NCI-H1105 (cell line): ENCODE data around the gene LRCH4.

ENCODE experiments used
- DNase-seq: peaks from one replicate; lab custom pipeline; 2025; lab: John Stamatoyannopoulos, UW

The LRCH4 gene

GRCh38 chr7:100582041-100582579 is 3.8 kb downstream of the LRCH4 start:
- no peak for DNase-seq

DNA sequence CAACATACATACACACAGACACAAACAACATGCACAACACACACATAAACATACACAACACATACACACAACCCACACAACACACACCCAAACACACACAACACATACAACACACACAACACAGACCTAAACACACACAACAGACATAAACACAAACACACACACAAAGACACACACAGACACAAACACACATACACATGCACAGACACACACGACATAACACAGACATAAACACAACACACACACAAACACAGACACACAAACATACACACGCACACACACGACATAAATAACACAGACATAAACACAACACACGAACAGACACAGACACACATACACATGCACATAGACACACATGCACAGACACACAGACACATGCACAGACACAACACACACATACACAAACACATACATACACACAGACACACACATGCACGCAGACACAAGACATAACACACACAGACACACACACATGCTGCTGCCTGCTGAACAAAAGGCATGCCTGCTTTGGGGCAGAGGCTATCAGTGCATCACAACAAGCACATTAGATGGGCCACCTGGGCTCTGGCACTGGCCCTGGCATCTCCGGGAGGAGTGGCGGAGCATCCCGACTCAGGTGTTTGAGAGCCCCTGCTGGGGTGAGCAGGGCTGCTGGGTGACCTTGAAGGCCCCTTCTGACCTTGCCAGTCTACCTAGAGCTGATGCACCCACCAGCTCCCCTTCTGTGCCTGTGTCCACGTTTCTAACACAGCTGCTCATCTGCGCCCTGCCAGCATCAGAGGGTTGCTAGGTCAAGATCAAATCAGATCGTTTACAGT is 5.3 kb downstream of the LRCH4 start:
- no peak for DNase-seq

GRCh38 chr7:100578246-100579183 is 7.4 kb downstream of the LRCH4 start:
- no peak for DNase-seq

GRCh38 chr7:100577507-100577906 is 8.4 kb downstream of the LRCH4 start:
- no peak for DNase-seq

DNA sequence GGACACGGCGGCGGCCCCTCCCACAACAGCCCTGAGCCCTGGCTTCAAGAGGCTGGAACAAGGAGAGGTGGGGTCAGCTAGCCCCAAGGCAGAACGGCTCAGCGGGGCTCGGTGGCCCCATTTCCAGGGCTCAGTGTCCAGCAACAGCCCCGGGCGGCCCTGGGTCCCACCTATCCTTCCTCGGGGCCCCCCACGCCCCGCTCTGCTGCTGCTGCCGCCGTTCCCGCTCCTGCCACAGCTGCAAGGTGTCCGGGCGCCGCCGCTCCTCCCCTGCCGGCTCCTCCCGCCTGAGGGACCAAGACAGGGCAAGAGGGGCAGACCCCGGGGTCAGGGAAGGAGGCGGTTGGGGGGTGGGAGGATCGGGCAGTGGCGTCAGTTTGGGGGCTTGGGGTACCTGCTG is 8.8 kb downstream of the LRCH4 start:
- DNase-seq, result no peak

DNA sequence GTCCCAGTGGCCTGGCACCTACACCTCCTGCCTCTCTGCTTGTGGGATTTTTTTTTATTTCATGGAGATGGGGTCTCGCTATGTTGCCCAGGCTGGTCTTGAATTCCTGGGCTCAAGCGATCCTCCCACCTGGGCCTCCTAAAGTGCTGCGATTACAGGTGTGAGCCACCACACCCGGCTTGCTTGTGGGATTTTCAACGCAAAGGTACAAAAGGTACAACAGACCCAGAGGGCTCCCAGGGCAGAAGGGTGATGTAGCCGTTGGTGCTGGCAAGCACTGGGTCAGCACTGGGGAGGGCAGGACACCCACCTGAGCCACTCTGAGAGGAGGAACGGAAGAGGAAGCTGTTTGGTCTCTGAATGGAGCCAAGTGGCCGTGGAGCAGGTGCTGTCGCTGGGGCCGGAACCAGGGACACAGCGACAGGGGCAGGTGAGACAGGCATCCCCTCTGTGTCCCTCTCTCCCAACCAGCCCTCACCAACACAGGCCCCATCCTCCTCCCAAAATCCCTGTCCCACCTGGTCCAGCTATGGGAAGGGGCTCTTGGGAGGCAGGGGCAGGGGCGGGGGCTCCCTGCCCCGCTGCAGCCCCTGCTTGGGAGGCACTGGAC is 9.4 kb downstream of the LRCH4 start:
- no peak for DNase-seq

DNA sequence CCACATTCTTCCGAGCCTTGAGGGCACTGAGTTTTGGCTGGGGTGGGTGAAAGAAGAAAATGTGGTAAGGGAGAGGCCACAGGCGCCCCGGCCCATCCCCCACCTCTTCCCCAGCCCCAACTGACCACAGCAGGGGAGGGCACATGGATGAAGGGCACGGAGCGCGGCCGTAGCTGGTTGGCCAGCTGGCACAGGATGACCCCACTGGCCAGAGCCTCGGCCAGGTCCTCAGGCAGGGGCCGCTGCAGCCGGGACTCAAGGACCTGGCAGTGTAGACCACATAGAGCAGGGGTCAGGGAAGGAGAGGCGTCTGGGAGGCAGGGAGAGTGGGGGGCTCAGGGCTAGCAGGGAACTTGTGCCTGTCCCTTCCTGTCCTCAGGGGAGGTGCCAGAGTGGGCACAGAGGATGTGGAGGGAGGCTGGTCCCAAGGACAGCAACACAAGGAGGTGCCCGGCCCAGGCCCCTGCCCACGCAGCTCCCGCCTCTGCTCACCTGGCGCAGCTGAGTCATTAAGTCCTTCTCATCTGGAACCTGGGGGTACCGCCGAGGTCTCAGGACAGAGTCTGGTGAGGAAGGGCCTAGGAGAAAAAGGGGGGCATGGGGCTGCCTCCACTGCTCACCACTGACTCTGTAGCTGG is 10.1 kb downstream of the LRCH4 start:
- DNase-seq, result no peak

DNA sequence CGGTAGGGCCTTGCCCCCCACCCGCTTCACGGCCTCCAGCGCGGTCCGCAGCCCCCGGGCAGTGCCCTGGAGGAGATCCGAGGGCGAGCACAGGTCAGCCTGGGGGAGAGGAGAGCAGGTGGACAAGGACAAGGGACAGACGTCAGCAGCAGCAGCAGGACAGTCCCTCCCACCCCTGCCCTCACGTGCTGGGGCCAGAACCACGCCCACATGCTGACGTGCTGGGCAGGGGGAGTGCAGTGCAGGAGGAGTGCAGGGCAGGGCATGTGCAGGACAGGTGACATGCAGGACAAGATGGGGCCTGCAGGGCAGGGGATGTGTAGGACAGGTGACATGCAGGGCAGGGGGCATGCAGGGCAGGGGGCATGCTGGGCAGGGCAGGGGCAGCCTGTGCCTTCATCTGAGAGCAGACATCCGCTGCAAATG is 10.7 kb downstream of the LRCH4 start:
- no peak for DNase-seq

DNA sequence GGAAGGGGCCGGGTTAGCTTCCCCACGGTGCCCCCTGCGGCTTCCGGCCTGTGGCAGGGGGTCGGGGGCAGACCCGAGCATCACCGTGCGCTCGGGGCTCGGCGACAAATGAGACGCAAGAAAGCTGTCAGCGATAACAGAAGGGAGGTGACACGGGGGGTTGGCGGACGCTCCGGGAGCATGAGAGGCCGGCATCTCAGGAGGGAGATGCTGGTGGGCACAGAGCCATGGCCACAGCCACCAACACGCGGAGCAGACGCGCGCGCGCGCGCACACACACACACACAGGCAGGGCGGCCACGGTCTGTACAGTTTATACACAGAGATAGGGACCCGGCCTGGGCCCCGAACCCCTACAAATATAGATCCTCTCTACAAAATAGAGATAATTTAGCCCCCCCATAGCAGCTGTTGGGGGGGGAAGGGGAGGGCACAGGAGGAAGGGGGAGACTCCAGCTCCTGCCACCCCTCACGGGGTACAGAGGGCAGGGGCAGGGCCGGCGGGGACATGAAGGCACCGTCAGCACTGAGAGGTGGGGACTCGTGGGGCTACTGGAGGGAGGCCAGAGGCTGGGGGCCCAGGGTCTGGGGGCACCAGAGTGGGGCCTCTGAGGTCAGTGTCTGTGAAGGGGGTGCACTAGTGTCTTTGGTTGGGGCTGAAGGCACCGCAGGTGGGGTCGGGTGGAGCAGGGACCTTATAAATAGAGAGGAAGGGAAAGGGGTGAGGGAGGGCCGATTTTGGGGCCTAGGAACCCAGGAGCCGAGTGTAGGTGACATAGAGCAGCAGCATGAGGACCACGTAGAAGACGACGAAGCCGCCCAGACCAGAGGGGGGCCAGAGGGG is 11.3 kb downstream of the LRCH4 start:
- no peak for DNase-seq

DNA sequence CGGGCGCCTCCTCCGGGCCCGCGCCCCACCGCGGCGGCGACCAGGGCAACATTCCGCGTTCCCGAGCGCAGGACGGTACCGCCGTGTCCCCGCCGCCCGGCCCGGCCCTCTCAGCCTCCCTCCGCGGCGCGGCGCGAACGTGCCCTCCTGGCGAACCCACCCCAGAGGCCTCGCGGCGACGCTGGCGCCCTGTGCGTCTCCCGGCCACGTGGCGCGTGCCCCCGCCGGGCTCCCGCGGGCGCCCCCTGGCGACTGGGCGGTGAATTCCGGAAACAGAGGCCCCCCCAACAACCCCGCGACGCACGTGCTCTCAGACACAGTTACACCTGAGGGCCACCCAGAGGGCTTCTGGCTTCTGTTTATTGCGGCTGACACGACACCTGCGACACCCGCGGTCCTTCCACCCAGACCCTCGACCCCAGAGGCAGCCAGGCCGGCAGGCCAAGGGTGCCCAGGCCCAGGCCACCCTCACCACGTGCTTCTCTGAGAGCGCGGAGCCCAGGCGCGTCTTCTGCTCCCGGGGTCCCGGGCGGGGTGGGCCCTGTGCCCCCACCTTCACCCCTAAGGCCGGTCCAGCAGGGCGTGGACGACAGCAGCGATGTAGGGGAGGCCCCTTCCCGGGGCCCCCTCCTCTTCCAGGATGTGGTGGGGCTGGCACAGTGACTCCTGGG is 12.1 kb downstream of the LRCH4 start, which contains the start of gene SAP25:
Gene SAP25, minus strand, starts transcription at position 210 of the 671 bp plus-strand sequence. Its CDS starts 158 bp downstream, at position 52.
- no peak for DNase-seq

DNA sequence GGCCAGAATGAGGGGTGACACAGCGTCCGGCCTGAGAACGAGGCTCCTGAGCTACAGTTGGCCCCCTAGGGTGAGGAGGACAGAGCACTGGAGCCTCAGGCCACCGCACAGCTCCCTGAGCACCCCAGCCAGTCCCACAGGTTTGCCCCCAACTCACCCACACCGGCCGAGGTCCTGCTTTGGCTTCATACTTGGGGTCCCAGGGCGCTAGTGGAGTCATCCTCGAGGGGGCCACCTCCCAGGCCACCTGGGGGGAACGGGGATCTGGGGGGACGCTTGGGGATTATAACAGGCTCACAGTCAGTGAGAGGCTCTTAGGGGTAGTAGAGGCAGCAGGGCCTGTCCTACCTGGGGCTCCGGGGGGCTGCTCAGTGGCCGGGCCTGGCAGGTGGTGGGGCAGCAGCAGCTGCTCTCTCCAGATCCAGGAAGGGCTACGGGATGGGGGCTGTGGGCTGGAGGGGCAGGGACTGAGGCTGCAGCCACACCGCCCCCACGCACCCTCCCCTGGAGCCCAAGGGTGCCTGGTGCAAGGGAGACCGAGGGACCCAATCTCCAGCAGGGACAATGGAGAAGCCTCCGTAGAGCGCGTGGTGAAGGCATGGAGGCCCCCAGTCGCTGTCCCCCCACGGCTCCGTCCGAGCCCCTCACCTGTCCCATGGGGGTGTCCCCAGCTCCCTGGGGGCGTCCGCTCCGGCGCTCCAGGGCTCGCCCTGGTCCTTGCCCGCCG is 12.8 kb downstream of the LRCH4 start:
- no peak for DNase-seq

GRCh38 chr7:100572281-100572948 is 13.5 kb downstream of the LRCH4 start:
- DNase-seq, result no peak

GRCh38 chr7:100571829-100572116 is 14.2 kb downstream of the LRCH4 start:
- no peak for DNase-seq

GRCh38 chr7:100570954-100571828 is 14.7 kb downstream of the LRCH4 start:
- no peak for DNase-seq

DNA sequence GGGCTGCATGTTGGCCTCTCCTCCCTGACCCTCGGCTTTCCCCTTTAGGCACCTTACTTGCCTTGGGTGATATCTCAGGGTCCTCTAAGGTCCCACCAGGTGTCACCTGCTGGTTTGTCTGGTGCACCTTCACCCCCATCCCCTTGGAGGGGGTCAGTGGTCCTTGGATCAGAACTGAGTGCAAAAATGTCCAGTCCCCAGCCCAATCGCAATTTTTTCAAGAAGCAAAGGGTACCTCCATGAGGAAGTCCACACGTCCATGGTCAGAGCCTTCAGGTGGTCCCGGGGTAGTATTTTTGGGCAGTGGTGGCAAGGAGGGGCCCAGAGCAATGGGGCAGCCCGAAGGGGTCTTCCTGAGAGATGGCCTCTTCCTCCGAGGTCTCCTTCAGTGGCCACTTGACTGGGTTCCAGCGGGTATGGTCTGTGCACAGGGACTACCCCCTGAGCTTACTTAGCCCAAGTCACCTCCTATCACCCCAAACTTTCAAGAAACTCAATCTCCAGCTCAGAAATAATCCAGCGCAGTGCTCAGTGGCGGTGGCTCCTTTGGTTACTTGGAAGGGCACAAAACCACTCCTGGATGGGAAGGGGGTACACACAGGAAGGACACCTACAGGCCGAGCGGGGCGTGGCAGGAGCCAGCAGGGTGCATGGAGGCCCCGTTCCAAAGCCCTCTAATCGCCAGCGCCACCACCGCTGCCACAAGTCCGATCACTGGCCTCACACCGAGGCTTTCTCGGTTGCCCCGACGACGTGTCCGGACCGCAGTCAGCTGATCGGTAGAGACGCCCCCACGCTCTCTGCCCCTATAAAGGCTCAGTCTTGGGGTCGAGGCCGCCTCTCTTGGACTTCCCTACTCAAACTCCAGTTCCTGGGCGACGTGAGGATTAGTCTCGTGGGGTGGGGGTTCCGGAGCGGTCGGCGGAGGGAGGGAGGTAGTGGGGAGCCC is 16.8 kb downstream of the LRCH4 start:
- DNase-seq, result peak; percentile 68

- no peak for DNase-seq
These were observed 17.6 kb downstream of the LRCH4 start for GRCh38 chr7:100568176-100568895.
